ENCODE data around the gene CPN2.

GRCh38 chr3:194373028-194373427 is 21.9 kb upstream of the CPN2 start:
- TF ChIP-seq CTCF (IDR thresholded peaks at IDR 0.05) (no peak), POLR2A (IDR thresholded peaks at IDR 0.05; ENCODE audit: low read depth) (no peak)

Data from esophagus muscularis mucosa (tissue), 3 donors.